Amygdala (tissue), 56 donors: ENCODE data around the gene SP1.
"Not testable (repeated sequence)": the region's sequence is repeated elsewhere in the genome, so short reads cannot be mapped to it uniquely, and the experiment has no call there.

Experiments
- DNase-seq, 56 donors: peaks; one replicate each; lab custom pipeline; 2025; lab: John Stamatoyannopoulos, UW

SP1 gene

DNA sequence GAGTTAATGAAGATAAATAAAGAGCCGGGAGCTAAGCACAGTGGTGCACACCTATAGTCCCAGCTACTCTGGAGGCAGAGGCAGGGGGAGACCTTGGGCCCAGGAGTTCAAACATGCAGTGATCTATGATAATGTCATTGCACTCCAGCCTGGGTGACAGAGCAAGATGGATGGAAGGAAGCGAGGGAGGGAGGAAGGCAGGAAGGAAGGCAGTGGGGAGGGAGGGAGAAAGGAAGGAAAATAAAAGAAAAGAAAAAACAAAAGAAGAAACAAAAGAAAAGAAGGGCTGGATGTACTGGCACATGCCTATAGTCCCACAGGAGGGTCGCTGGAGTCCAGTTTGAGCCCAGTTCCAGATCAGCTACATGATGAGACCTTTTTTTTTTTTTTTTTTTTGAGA, 24.9 kb upstream of the SP1 start:
- no peak for DNase-seq

DNA sequence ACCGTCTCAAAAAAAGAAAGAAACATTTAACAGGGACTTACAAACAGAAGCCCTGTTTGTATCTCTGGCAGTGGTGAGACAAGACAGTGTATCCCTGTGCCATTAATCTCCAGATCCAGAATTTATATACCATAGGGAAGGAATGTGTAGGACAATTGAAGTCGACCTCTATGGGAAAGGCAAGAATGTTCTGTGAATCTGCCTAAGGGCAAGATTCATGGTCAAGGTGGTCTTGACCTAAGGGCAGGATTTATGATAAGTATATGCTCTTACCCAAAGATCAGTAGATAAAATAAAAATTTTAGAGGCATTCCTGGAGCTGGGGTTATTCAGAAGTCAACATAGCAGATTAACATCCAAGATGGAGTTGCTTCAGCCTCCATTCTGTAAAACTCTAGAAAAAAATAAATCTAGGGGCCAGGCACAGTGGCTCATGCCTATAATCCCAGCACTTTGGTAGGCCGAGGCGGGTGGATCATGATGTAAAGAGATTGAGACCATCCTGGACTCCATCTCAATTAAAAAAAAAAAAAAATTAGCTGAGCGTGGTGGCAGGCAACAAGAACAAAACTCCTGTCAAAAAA, 21.0 kb upstream of the SP1 start:
- DNase-seq: no peak

DNA sequence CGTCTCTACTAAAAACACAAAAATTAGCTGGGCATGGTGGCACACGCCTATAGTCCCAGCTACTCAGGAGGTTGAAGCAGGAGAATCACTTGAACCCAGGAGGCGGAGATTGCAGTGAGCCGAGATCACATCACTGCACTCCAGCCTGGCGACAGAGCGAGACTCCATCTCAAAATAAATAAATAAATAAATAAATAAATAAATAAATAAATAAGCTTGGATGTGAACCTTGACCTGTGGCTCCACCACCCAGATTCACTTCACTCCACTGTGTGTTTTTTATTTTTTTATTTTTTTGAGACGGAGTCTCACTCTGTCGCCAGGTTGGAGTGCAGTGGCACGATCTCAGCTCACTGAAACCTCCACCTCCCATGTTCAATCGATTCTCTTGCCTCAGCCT, 18.3 kb upstream of the SP1 start:
- DNase-seq: not testable (repeated sequence)

DNA sequence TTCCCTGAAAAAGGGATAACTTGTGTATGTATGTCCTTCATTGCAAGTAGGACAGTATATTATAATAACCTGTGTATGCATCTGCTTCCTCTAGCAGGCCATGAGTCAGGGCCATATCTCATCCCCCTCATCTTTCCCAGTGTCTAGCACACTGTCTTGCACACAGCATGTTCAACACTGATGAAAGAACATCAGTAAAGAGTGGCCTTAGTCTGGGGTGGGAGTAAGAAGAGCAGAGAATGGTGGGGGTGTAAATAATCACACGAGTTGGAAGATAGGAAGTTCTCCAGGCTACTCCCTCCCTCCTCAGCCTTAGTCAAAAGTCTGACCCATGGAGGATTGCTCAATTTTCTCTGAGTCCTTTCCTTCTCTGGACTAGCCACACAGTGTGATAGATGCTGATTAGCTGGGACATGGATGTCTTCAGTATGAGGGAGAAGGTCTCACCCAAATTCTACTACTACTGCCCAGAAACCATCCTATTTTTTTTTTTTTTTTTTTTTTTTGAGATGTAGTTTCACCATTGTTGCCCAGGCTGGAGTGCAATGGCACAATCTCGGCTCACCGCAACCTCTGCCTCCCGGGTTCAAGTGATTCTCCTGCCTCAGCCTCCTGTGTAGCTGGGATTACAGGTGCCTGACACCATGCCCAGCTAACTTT, 14.6 kb upstream of the SP1 start:
- no peak for DNase-seq

DNA sequence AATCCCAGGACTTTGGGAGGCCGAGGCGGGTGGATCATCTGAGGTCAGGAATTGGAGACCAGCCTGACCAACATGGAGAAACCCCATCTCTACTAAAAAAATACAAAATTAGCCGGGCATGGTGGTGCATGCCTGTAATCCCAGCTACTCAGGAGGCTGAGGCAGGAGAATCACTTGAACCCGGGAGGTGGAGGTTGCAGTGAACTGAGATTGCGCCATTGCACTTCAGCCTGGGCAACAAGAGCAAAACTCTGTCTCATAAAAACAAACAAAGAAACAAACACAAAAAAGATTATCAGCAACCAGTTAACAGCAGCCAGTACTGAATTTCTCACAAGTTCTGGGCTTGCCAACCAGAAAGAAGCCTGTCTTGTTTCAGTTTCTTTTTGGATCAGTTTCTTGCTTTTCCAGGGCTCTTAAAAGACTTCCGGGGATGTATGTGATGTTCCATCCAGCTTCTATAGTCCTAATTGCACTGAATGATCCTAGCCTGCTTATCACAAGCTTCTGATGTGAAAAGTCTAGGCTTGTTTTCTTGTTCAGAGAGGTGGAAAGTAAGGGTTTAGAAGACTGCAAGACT, 6.3 kb upstream of the SP1 start:
- DNase-seq: not testable (repeated sequence)

DNA sequence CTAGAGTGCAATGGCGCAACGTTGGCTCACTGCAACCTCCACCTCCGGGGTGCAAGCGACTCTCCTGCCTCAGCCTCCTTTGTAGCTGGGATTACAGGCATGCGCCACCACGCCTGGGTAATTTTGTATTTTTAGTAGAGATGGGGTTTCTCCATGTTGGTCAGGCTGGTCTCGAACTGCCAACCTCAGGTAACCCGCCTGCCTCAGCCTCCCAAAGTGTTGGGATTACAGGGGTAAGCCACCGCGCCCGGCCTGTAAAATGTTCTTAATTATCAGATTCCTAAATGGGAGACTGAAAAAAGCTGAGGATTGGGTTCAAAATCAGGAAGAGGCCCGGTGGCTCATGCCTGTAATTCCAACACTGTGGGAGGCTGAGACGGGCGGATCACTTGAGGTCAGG, 5.7 kb upstream of the SP1 start:
- not testable (repeated sequence) for DNase-seq

DNA sequence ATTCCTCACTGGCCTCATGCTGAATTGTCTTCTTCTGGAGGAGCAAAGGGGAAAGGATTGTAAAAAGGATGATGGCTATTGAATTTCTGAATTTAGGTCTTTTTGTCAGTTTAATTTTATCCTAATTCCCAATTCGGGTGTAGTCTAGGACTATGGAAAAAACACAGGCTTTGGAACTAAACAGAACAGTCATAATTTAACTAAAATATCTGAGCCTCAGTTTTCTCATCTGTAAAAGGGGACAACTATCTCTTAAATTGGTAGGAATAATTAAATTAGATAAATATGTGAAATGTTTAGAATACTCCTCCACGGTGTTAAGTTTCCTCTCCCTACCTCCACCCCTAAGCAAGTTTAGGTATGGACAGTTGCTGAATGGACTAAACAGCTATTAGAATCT, 3.2 kb upstream of the SP1 start:
- no peak for DNase-seq

DNA sequence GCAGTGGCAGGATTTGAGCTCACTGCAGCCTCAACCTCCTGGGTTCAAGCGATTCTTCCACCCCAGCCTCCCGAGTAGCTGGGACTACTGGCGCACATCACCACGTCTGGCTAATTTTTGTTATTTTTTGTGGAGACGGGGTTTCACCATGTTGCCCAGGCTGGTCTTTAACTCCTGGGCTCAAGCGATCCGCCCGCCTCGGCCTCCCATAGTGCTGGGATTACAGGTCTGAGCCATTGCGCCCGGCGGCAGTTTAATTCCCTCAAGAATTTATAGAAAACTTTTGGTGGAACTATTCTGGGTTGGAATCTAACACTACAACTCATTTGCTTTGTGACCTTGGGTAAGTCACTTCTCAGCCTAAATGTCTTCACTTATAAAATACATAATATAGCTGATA, 1.8 kb upstream of the SP1 start:
- DNase-seq: no peak

DNA sequence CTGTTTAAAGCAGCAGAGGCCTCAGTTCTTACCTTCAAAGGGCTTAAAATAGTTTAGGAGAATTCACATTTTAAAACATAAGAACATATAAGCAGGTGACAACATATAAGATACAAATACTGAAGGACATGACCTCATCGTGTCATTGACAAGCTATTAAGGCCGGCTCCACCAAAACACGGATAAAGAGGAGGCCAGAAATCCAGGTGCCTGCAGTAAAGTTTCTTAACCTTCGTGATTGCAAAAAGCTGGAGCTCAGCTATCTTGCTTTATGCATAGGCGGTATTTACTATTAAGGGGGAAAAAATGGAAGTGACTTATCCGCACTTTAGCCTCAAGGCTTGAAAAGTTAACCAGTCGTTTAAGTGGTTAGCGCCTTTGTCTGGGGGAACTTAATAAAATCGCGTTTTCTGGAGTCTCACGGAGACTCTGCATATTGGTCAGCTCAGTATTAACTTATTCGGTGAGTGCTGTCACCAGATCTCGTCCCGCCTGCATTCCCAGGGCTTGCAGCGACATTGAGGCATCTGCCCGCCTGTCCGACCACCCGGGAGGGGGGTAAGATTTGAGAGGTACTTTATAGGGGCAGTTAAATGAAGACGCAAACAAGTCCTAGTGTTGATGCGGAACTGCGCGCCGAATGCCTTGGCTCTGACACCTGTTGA, 1.1 kb upstream of the SP1 start:
- DNase-seq: no peak

DNA sequence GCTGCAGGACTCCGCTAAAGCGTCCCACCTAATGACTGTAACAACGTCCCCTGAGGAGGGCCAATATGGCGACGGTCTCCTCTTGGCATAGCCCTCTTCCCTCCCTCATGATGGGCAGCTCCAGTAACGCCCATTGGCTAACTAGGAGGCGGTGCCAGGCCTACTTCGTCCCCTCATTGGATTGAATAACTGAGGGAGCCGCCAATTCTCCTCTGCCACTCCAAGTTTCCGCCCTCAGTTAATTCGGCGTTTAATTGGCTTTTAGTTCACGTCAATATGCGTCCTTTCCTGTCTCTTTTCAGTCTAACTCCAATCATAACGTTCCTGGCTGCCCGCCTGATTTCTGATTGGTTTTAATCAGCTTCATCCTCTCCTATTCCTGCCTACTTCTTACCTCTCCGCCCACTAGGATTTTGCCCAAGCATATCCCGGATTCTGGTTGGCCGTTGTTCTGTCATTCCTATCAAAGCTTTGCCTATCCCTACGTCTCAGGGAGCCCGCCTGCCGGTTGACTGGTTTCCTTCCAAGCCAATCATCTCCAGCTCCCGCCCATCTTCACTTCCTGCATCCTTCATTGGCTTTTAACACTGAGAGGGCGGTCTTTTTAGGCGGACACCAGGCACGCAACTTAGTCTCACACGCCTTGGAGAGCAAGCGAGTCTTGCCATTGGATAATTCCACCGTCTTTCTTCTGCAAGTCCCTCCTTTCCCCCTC, 430 bp upstream of the SP1 start:
- DNase-seq: peak; percentile 90 to 100 (median 100)

DNA sequence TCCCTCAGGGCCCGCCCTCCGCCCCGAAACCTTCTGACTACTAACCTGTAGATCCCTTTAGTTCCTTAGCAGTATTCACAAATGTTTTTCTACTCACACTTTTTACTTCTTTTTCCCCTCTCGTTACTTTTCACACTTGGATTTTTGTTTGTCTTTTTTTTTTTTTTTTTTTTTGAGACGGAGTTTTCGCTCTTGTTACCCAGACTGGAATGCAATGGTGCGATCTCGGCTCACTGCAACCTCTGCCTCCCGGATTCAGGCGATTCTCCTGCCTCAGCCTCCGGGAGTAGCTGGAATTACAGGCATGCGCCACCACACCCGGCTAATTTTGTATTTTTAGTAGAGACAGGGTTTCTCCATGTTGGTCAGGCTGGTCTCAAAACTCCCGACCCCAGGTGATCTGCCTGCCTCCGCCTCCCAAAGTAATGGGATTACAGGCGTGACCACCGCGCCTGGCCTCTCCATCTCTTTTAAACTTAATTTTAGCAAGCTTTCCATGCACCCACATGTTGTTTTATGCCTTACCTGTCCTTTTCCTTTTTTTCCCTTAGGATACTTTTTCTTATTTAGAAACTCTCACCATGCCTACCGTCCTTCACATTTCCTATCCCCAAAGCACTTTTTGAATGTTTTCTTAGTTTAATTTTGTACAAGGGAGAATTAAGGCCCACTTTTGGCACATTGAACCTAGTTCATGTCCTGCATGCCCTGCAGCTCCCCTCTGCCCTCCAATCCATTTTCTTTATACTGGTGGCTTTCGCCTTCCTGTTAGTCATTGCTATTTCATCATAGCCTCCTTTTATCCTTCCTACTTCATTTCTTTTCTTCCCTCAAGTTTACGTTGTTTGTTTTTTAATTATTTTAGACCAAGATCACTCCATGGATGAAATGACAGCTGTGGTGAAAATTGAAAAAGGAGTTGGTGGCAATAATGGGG, 1.1 kb downstream of the SP1 start:
- peak in 3 of 56 donors; percentile 9 to 46 (median 28) for DNase-seq

DNA sequence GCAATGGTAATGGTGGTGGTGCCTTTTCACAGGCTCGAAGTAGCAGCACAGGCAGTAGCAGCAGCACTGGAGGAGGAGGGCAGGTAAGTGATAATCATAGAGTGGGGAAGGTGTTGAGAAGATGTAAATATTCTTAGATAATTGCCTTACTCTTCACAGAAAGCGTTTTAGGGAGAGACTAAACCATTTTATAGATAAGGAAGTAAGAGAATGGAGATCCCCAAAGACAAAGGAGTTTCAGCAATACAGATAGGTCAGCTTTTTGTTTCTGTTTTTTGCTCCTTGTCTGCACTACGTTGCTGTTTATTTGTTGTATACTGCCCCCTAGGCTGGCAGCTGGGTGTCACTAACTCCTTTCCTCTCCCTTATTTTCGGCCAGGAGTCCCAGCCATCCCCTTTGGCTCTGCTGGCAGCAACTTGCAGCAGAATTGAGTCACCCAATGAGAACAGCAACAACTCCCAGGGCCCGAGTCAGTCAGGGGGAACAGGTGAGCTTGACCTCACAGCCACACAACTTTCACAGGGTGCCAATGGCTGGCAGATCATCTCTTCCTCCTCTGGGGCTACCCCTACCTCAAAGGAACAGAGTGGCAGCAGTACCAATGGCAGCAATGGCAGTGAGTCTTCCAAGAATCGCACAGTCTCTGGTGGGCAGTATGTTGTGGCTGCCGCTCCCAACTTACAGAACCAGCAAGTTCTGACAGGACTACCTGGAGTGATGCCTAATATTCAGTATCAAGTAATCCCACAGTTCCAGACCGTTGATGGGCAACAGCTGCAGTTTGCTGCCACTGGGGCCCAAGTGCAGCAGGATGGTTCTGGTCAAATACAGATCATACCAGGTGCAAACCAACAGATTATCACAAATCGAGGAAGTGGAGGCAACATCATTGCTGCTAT, 2.0 kb downstream of the SP1 start:
- DNase-seq: peak in 24 of 56 donors; percentile 2 to 56 (median 13)

DNA sequence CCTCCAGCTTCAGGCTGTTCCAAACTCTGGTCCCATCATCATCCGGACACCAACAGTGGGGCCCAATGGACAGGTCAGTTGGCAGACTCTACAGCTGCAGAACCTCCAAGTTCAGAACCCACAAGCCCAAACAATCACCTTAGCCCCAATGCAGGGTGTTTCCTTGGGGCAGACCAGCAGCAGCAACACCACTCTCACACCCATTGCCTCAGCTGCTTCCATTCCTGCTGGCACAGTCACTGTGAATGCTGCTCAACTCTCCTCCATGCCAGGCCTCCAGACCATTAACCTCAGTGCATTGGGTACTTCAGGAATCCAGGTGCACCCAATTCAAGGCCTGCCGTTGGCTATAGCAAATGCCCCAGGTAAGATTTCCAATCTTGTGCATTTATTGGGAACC, 3.3 kb downstream of the SP1 start:
- DNase-seq: no peak

DNA sequence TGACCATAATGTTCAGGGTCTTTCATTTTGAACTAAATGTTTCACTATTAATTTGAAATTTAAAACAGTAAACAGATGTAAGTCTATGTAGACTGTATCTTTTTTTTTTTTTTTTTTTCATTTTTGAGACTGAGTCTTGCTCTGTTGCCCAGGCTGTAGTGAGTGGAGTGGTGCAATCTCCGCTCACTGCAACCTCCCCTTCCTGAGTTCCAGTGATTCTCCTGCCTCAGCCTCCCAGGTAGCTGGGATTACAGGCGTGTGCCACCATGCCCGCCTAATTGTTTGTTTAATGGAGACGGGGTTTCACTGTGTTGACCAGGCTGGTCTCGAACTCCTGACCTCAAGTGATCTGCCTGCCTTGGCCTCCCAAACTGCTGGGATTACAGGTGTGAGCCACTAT, 6.4 kb downstream of the SP1 start:
- DNase-seq: not testable (repeated sequence)

DNA sequence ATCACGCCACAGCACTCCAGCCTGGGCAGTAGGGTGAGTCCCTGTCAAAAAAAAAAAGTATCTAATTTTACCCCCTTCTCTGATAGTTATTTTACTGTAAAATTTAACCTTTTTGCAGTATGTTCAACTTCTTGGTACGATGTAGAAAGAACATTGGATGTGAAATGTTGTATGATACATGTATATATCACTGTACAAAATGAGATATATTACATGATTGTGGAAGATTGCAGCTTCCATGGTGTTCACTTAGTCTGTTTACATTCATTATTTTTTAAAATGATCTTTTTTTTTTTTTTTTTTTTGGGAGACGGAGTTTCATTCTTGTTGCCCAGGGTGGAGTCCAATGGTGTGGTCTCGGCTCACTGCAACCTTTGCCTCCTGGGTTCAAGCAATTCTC, 9.0 kb downstream of the SP1 start:
- no peak for DNase-seq

DNA sequence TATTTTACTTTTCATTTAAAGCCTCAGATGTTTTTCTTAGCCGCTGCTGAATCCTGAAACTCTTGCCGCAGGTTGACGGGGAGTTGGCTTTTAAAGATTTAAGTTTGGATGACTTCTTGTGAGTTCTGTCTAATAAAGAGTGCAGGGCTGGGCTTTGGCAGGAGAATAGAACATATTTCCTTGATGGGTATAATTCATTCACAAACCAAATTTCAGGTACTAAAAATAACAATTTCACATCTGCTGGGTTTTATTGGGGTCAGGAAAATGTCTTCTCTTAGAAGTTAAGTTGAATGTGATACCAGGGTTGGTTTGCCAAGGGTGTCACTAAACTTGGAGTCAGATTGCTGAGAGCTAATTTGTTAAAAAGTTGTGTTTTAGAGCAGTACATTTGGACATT, 9.7 kb downstream of the SP1 start:
- no peak for DNase-seq

DNA sequence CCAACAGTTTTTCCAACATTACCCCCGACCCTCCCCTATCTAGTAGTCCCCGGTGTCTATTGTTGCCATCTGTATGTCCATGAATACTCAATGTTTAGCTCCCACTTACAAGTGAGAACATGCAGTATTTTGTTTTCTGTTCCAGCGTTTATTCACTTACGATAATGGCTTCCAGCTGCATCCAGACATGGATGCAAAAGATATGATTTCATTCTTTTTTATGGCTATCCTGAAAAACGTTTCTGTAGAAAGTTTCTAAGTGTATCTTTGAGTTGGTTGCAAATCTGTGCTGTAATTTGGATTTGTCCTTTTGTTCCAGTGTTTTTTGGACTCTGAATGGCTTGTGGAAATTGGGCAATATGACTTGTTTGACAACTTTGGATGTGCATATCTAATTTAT, 11.7 kb downstream of the SP1 start:
- no peak for DNase-seq

DNA sequence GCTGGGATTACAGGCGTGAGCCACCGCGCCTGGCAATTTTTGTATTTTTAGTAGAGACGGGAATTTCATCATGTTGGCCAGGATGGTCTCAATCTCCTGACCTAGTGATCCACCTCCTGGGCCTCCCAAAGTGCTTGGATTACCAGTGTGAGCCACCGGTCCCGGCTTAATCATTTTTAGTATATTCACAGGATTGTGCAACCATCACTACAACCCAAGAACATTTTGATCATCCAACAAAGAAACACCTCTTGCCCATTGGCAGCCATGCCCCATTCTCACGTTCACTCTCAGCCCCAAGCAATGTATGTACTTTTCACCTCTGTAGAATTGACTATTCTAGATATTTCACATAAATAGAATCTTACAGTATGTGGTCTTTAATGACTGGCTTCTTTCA, 19.9 kb downstream of the SP1 start:
- DNase-seq: no peak

DNA sequence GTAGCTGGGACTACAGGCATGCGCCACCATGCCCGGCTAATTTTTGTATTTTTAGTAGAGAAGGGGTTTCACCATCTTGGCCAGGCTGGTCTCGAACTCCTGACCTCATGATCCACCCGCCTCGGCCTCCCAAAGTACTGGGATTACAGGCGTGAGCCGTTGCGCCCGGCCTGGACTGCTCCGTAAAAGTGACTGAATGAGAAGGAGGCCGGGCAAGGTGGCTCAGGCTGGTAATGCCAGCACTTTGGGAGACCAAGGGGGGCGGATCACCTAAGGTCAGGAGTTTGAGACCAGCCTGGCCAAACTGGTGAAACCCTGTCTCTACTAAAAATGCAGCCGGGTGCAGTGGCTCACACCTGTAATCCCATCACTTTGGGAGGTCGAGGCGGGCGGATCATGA, 22.4 kb downstream of the SP1 start:
- not testable (repeated sequence) for DNase-seq
